Measurements from ENCODE around the gene YIF1A.

Gene YIF1A

DNA sequence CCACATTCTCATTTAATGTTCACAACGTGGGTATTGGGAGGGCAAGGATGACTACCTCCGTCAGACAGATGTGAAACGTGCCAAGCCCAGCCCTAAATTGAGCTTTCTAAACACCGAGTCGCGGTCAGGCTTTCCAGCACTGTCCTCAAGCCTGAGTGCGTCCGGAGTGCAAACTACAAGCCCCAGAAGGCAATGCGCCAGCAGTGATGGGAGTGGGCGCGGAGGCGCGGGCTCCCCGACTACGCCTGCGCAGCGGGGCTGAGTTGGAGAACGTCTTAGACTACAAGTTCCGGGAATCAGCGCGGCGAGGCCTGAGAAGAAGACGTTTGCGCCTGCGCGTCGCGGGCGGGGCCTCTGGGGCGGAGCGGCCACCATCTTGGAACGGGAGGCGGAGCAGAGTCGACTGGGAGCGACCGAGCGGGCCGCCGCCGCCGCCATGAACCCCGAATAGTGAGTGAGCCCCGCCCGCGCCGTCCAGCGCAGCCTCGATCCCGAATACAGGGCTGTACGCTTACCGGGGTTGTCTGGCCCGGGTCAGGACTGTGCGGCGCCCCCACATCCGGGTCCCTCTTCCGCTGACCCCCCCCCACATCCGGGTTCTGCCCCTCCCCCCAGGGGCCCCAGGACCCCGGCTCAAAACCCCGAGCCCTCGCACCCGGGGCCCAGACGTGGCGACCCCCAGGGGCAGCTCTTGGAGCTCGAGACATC, 20.5 kb downstream of the YIF1A start, which contains the start of gene RAB1B:
RAB1B (plus strand) TSS at position 396 of the 708 bp plus-strand sequence; CDS start at position 437, 41 bp downstream.
- peak within 1 kb of the TSS; percentile 99 for H3K4me3 ChIP-seq (ENCODE audit: low read depth, low read length)
- TF ChIP-seq, protein P1, sequence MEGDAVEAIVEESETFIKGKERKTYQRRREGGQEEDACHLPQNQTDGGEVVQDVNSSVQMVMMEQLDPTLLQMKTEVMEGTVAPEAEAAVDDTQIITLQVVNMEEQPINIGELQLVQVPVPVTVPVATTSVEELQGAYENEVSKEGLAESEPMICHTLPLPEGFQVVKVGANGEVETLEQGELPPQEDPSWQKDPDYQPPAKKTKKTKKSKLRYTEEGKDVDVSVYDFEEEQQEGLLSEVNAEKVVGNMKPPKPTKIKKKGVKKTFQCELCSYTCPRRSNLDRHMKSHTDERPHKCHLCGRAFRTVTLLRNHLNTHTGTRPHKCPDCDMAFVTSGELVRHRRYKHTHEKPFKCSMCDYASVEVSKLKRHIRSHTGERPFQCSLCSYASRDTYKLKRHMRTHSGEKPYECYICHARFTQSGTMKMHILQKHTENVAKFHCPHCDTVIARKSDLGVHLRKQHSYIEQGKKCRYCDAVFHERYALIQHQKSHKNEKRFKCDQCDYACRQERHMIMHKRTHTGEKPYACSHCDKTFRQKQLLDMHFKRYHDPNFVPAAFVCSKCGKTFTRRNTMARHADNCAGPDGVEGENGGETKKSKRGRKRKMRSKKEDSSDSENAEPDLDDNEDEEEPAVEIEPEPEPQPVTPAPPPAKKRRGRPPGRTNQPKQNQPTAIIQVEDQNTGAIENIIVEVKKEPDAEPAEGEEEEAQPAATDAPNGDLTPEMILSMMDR (IDR thresholded peaks at IDR 0.05; ENCODE audit: insufficient read depth, low read depth, low read length, missing control alignments) = no peak
- DNase-seq (ENCODE audit: low read depth) = peak; percentile 100

DNA sequence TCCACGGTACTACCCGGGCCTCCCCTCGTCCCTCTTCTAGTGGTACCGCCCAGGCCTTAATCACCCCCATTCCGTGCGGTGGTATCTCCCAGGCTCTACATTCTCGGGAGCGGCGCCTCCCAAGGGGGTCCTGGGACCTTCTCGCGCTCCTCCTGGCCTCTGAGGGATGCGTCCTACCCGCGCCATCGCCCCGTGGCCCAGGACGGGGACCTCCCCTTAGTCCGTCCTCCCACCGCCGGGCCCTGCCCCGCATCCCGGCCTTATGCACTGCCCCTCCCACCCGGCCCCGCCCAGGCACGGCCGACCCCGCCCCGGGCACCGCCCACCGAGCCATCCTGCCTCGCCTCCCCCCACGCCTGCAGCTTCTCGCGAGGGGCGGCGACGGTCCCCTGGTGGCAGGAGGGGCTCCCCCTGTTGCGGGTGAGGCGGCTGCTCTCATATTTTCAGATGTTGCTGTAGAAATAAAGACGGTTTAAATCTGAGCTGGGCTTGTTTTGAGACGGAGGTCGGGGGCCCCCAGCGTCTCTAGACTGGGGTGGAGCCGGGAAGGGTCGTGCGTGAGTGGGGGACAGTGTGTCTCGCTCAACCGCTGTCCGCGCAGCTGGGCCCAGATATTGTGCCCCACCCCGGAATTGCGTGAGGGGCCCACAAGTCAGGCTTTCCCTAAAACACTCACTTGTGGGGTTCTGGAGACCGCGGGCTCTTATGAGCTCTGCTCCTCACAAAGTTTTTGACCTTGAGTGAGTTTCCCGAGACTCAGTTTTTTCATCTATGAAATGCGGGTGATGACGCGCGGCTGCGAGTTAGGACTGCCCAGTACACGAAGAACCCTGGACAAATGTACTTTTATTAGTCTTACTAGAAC, 21.3 kb downstream of the YIF1A start:
- DNase-seq (ENCODE audit: low read depth) = peak; percentile 94
- TF ChIP-seq, protein P1 (IDR thresholded peaks at IDR 0.05; ENCODE audit: insufficient read depth, low read depth, low read length, missing control alignments) = peak; percentile 14
- H3K4me3 ChIP-seq (ENCODE audit: low read depth, low read length) = peak overlapping the region; percentile 57

DNA sequence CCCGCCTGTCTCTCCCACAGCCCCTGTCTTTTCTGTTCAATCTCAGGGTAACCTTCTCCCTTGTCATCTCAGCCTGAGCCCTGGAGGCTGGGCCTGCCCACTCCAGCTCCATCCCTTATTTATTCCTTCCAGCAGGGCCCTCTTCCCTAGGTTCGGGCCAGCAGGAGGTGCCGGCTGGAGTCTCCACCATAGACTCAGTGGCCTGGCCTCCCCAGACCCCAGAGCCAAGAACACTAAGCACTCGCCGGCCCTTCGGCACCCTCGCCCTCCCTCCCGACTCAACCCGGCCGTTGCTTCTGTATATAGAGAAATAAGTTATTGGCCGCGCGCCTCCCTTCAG, 21.9 kb downstream of the YIF1A start:
- TF ChIP-seq, protein P1 (IDR thresholded peaks at IDR 0.05; ENCODE audit: insufficient read depth, low read depth, low read length, missing control alignments) = no peak
- DNase-seq (ENCODE audit: low read depth) = no peak
- H3K4me3 ChIP-seq (ENCODE audit: low read depth, low read length) = peak overlapping the region; percentile 57

DNA sequence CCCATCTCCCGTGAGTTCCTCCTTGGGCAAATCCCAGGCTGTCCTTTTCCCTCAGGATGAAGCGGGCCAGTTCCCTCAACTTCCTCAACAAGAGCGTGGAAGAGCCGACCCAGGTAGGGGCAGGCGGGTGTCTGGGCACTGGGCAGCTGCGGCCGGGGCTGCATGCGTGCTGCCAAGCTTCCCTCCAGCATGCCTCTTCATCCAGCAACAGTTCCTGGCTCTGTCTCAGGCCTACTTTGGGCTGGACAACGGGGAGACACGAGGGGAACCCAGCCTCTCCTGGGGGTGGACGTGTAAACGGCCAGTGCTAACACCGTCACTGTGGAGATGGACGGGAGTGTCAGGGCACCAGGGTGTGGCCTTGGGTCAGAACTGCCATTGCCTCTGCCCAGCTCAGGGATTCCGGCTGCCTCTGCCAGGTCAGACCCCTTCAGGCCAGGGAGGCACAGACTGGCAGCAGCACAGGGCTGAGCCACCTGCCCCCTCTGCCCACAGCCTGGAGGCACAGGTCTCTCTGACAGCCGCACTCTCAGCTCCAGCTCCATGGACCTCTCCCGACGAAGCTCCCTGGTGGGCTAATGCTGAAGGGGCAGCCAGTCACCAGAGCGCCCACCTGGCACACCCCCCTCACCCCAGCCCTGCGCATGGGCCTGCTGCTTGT, 22.4 kb downstream of the YIF1A start:
- no peak overlapping the region for H3K4me3 ChIP-seq (ENCODE audit: low read depth, low read length)
- TF ChIP-seq, protein P1 (IDR thresholded peaks at IDR 0.05; ENCODE audit: insufficient read depth, low read depth, low read length, missing control alignments) = no peak
- DNase-seq (ENCODE audit: low read depth) = no peak

DNA sequence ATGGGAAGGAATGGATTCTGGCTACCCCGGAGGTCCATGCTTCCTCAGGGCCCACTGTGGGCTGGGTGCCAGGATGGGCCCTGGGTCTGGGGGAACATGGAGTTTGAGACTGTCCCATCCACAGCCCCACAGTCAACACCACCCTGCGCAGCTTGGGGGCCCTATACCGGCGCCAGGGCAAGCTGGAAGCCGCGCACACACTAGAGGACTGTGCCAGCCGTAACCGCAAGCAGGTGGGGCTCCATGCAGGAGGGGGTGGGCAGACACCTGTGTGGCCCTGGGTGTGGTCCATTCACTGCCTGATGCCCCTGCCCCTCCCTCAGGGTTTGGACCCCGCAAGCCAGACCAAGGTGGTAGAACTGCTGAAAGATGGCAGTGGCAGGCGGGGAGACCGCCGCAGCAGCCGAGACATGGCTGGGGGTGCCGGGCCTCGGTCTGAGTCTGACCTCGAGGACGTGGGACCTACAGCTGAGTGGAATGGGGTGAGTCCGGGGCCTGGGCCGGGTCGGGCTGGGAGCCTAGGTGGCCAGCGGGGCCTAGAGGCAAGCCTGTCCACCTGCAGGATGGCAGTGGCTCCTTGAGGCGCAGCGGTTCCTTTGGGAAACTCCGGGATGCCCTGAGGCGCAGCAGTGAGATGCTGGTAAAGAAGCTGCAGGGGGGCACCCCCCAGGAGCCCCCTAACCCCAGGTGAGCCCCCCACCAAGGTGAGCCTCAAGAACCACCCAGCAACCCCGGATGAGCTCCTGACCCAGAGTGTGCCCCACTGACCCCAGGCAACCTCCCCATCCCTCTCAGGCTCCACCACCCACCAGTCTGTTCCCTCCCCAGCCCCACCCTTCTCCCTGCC, 23.2 kb downstream of the YIF1A start:
- TF ChIP-seq, protein P1 (IDR thresholded peaks at IDR 0.05; ENCODE audit: insufficient read depth, low read depth, low read length, missing control alignments) = no peak
- no peak overlapping the region for H3K4me3 ChIP-seq (ENCODE audit: low read depth, low read length)
- no peak for DNase-seq (ENCODE audit: low read depth)

DNA sequence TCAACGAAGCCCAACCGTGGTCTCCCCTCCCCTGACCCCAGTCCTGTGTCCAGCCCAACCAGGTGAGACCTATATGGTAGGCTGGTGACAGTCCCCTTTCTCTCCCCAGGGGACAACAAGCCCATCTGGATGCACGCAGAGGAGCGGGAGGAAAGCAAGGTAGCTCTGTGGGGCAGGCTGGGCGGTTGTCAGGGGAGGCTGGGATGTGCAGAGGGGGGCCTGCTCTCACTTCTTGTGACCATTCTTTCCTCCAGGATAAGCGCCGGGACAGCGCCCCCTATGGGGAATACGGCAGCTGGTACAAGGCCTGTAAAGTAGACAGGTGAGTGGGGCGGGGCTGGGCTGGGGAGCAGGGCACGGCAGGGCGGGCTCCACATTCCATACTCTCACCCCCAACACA, 24.0 kb downstream of the YIF1A start:
- no peak overlapping the region for H3K4me3 ChIP-seq (ENCODE audit: low read depth, low read length)
- DNase-seq (ENCODE audit: low read depth) = peak; percentile 40
- TF ChIP-seq, protein P1 (IDR thresholded peaks at IDR 0.05; ENCODE audit: insufficient read depth, low read depth, low read length, missing control alignments) = peak; percentile 49
